Suprapubic skin (tissue), 4 donors: ENCODE results near the gene PTPN1.

ENCODE experiments used
- CTCF ChIP-seq, 2 donors: fragments of 200-600 bp in 1 of 2; fragments of 450-650 bp in 1 of 2; sonication (generic) in 1 of 2; IDR thresholded peaks; one replicate each; pipeline ENCODE4 v1.5.1; 2016 to 2019; ENCODE audit warnings: antibody characterized with exemption in 2 of 2, mild to moderate bottlenecking in 1 of 2, moderate library complexity in 1 of 2
- POLR2A ChIP-seq, 2 donors: fragments of 450-650 bp; IDR thresholded peaks; one replicate each; pipeline ENCODE4 v1.6.1; 2017; ENCODE audit warnings: antibody characterized with exemption in 2 of 2, mild to moderate bottlenecking in 2 of 2, moderate library complexity in 2 of 2
- POLR2AphosphoS5 ChIP-seq, 3 donors: sonication (generic); formaldehyde crosslinking; IDR thresholded peaks; one replicate each; pipeline ENCODE4 v1.6.1; 2017; ENCODE audit warnings: antibody characterized with exemption in 3 of 3

GRCh38 chr20:50484271-50484976 is 25.8 kb upstream of the PTPN1 start:
- TF ChIP-seq CTCF (IDR thresholded peaks at IDR 0.05) (no peak), POLR2AphosphoS5 (IDR thresholded peaks at IDR 0.05) (no peak), POLR2A (IDR thresholded peaks at IDR 0.05) (no peak)
